ENCODE data around the gene PAOX. TPM values are rescaled to one million over a fixed set of nuclear protein-coding genes. Genes with fewer than 3 reads are reported as not detected.
"Not testable (repeated sequence)": the region's sequence is repeated elsewhere in the genome, so short reads cannot be mapped to it uniquely, and the experiment has no call there.

Gene PAOX
- total and polyA plus RNA-seq, 2 donors (not counting 1 experiment from before 2014, with no cell fraction given): 2.4 to 9.2 TPM

- no peaks in the 10 kb centered on the region for H3K79me2 ChIP-seq (ENCODE audit: control insufficient read depth, insufficient read depth, low read length)
- H4K20me1 ChIP-seq (ENCODE audit: control insufficient read depth, extremely low read depth, insufficient read depth, low read length): no peaks in the 10 kb centered on the region
- H3K9me3 ChIP-seq (ENCODE audit: control insufficient read depth, insufficient read depth, low read depth, low read length): no peaks in the 10 kb centered on the region
- no peak for DNase-seq (ENCODE audit: low read depth in 2 of 2)
- TF ChIP-seq EZH2 (IDR thresholded peaks at IDR 0.05; ENCODE audit: low read length, missing control alignments): no peak
- TF ChIP-seq, protein P1, sequence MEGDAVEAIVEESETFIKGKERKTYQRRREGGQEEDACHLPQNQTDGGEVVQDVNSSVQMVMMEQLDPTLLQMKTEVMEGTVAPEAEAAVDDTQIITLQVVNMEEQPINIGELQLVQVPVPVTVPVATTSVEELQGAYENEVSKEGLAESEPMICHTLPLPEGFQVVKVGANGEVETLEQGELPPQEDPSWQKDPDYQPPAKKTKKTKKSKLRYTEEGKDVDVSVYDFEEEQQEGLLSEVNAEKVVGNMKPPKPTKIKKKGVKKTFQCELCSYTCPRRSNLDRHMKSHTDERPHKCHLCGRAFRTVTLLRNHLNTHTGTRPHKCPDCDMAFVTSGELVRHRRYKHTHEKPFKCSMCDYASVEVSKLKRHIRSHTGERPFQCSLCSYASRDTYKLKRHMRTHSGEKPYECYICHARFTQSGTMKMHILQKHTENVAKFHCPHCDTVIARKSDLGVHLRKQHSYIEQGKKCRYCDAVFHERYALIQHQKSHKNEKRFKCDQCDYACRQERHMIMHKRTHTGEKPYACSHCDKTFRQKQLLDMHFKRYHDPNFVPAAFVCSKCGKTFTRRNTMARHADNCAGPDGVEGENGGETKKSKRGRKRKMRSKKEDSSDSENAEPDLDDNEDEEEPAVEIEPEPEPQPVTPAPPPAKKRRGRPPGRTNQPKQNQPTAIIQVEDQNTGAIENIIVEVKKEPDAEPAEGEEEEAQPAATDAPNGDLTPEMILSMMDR (conservative IDR thresholded peaks at IDR 0.05 in 1 of 2, IDR thresholded peaks at IDR 0.05 in 1 of 2; ENCODE audit: low read depth in 1 of 2, low read length in 2 of 2): no peak
- no peak overlapping the region for H3K9ac ChIP-seq (ENCODE audit: insufficient read depth, low read length)
- no peak overlapping the region for H3K4me2 ChIP-seq (ENCODE audit: extremely low read depth, insufficient read depth, low read length)
- H2AFZ ChIP-seq (ENCODE audit: low read length): no peak overlapping the region
- H3K27me3 ChIP-seq (ENCODE audit: control insufficient read depth, insufficient read depth, low read length): no peaks in the 10 kb centered on the region
- no peaks in the 10 kb centered on the region for H3K4me1 ChIP-seq (ENCODE audit: control insufficient read depth, extremely low read depth, insufficient read depth, low read length)
- peaks cover 9% of the 10 kb centered on the region for H3K36me3 ChIP-seq (ENCODE audit: control insufficient read depth, insufficient read depth, low read length)
- H3K27ac ChIP-seq (ENCODE audit: insufficient read depth, low read length): no peak overlapping the region
- no peak overlapping the region for H3K4me3 ChIP-seq (replicated peaks in 1 of 4; ENCODE audit: control extremely low read depth in 1 of 4, insufficient read depth in 1 of 4, low read depth in 3 of 4, low read length in 4 of 4)
Observed at GRCh38 chr10:133422223-133422806, 43.3 kb downstream of the PAOX start.

GRCh38 chr10:133422807-133423771, 44.0 kb downstream of the PAOX start:
- H3K27ac ChIP-seq (ENCODE audit: insufficient read depth, low read length): no peak overlapping the region
- no peaks in the 10 kb centered on the region for H3K27me3 ChIP-seq (ENCODE audit: control insufficient read depth, insufficient read depth, low read length)
- no peaks in the 10 kb centered on the region for H3K9me3 ChIP-seq (ENCODE audit: control insufficient read depth, insufficient read depth, low read depth, low read length)
- no peak for DNase-seq (ENCODE audit: low read depth in 2 of 2)
- H3K4me2 ChIP-seq (ENCODE audit: extremely low read depth, insufficient read depth, low read length): no peak overlapping the region
- H4K20me1 ChIP-seq (ENCODE audit: control insufficient read depth, extremely low read depth, insufficient read depth, low read length): no peaks in the 10 kb centered on the region
- peak overlapping the region in 1 of 4 experiments; percentile 41 for H3K4me3 ChIP-seq (replicated peaks in 1 of 4; ENCODE audit: control extremely low read depth in 1 of 4, insufficient read depth in 1 of 4, low read depth in 3 of 4, low read length in 4 of 4)
- no peak overlapping the region for H3K9ac ChIP-seq (ENCODE audit: insufficient read depth, low read length)
- H3K79me2 ChIP-seq (ENCODE audit: control insufficient read depth, insufficient read depth, low read length): no peaks in the 10 kb centered on the region
- H3K36me3 ChIP-seq (ENCODE audit: control insufficient read depth, insufficient read depth, low read length): peaks cover 9% of the 10 kb centered on the region
- TF ChIP-seq EZH2 (IDR thresholded peaks at IDR 0.05; ENCODE audit: low read length, missing control alignments): no peak
- TF ChIP-seq, protein P1 (conservative IDR thresholded peaks at IDR 0.05 in 1 of 2, IDR thresholded peaks at IDR 0.05 in 1 of 2; ENCODE audit: low read depth in 1 of 2, low read length in 2 of 2): no peak
- H3K4me1 ChIP-seq (ENCODE audit: control insufficient read depth, extremely low read depth, insufficient read depth, low read length): no peaks in the 10 kb centered on the region
- H2AFZ ChIP-seq (ENCODE audit: low read length): no peak overlapping the region

GRCh38 chr10:133424102-133424501, 45.0 kb downstream of the PAOX start:
- H3K9me3 ChIP-seq (ENCODE audit: control insufficient read depth, insufficient read depth, low read depth, low read length); H3K4me1 ChIP-seq (ENCODE audit: control insufficient read depth, extremely low read depth, insufficient read depth, low read length); H3K79me2 ChIP-seq (ENCODE audit: control insufficient read depth, insufficient read depth, low read length); H3K27ac ChIP-seq (ENCODE audit: insufficient read depth, low read length); H3K27me3 ChIP-seq (ENCODE audit: control insufficient read depth, insufficient read depth, low read length); H3K4me3 ChIP-seq (replicated peaks in 1 of 4; ENCODE audit: control extremely low read depth in 1 of 4, insufficient read depth in 1 of 4, low read depth in 3 of 4, low read length in 4 of 4); H3K4me2 ChIP-seq (ENCODE audit: extremely low read depth, insufficient read depth, low read length); H3K36me3 ChIP-seq (ENCODE audit: control insufficient read depth, insufficient read depth, low read length); H2AFZ ChIP-seq (ENCODE audit: low read length); H4K20me1 ChIP-seq (ENCODE audit: control insufficient read depth, extremely low read depth, insufficient read depth, low read length); H3K9ac ChIP-seq (ENCODE audit: insufficient read depth, low read length); DNase-seq (ENCODE audit: low read depth in 2 of 2): not testable (repeated sequence)

DNA sequence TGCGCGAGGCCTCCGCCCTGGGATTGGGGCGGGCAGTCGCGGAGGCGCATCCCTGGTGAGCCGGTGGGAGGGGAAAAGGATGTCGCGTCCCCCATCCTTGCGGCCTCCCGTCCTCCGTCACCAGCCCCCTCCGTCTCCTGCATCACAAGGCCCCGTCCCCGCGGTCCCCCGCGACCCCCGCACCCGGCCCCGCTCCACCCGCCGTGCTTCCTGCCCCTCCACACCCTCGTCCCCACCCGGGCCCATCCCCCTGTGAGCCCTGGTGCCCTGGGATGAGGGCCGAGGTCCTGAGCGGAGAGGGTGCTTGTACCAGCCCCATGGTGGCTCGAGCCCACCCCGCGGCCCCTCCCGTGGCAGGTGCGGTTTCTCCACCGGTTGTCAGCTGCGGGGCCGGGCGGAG, 45.5 kb downstream of the PAOX start, which contains the start of gene SPRN:
SPRN (minus strand) TSS at position 25 of the 400 bp plus-strand sequence. CDS start 944 bp downstream, outside the sequence.
- DNase-seq (ENCODE audit: low read depth in 2 of 2); H3K36me3 ChIP-seq (ENCODE audit: control insufficient read depth, insufficient read depth, low read length); H3K4me1 ChIP-seq (ENCODE audit: control insufficient read depth, extremely low read depth, insufficient read depth, low read length); H4K20me1 ChIP-seq (ENCODE audit: control insufficient read depth, extremely low read depth, insufficient read depth, low read length); H2AFZ ChIP-seq (ENCODE audit: low read length); H3K27me3 ChIP-seq (ENCODE audit: control insufficient read depth, insufficient read depth, low read length); H3K9me3 ChIP-seq (ENCODE audit: control insufficient read depth, insufficient read depth, low read depth, low read length); H3K79me2 ChIP-seq (ENCODE audit: control insufficient read depth, insufficient read depth, low read length); H3K4me2 ChIP-seq (ENCODE audit: extremely low read depth, insufficient read depth, low read length); H3K27ac ChIP-seq (ENCODE audit: insufficient read depth, low read length); H3K9ac ChIP-seq (ENCODE audit: insufficient read depth, low read length): not testable (repeated sequence)
- H3K4me3 ChIP-seq (replicated peaks in 1 of 4; ENCODE audit: control extremely low read depth in 1 of 4, insufficient read depth in 1 of 4, low read depth in 3 of 4, low read length in 4 of 4): peak within 1 kb of the TSS in 1 of 4 experiments; percentile 41

DNA sequence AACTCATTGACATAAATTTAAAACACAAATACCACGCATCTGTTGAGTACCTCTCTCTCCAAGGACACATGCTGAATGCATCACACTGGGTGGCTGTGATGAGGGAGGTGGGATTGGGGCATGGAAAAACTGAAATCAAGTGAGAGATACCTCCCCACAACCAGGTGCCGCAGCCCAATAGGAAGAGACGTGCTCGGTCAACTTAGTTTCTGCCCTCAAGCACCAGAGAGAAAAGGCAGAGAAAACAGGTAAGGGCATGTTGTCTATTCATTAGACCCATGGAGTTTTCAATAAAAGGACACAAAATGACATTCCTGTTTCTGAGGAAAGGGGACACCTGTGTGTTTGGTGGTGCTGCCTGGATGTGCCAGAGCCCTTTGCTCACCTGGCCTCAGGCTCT, 50.5 kb downstream of the PAOX start:
- H3K27me3 ChIP-seq (ENCODE audit: control insufficient read depth, insufficient read depth, low read length); H3K36me3 ChIP-seq (ENCODE audit: control insufficient read depth, insufficient read depth, low read length); DNase-seq (ENCODE audit: low read depth in 2 of 2); H3K4me3 ChIP-seq (replicated peaks in 1 of 4; ENCODE audit: control extremely low read depth in 1 of 4, insufficient read depth in 1 of 4, low read depth in 3 of 4, low read length in 4 of 4); H4K20me1 ChIP-seq (ENCODE audit: control insufficient read depth, extremely low read depth, insufficient read depth, low read length); H3K4me2 ChIP-seq (ENCODE audit: extremely low read depth, insufficient read depth, low read length); H2AFZ ChIP-seq (ENCODE audit: low read length); H3K9me3 ChIP-seq (ENCODE audit: control insufficient read depth, insufficient read depth, low read depth, low read length); H3K27ac ChIP-seq (ENCODE audit: insufficient read depth, low read length); H3K4me1 ChIP-seq (ENCODE audit: control insufficient read depth, extremely low read depth, insufficient read depth, low read length); H3K79me2 ChIP-seq (ENCODE audit: control insufficient read depth, insufficient read depth, low read length); H3K9ac ChIP-seq (ENCODE audit: insufficient read depth, low read length): not testable (repeated sequence)
